HG02981 (cell line): ENCODE measurements around the gene EYA4.
A peak's percentile ranks its signal among the peaks of the same experiment; 100 is the strongest.

ENCODE experiments used
- ATAC-seq: cut with Tn5 transposase; IDR thresholded peaks from one replicate; pipeline ENCODE4 v1.9.1; 2021; ENCODE audit warnings: mild to moderate bottlenecking, moderate library complexity; ENCODE audit not compliant: unreplicated experiment

Gene EYA4

DNA sequence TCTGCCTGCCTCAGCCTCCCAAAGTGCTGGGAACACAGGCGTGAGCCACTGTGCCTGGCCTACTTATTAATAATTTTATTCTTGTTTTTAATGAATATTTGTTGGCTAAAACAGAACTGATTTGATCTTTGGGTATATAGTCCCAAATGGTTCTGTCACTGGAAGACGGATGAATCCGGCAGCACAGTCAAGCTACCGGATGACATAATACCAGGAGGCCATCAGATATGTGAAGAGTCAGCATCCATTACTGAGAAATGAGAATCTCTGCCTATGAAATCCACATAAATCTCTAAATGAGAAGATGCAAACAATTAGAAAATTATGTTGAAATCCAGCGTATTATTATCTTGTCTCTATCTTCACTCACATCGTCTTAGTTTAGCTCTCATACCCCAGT lies 263.0 kb downstream of the EYA4 start:
- no peak for ATAC-seq

DNA sequence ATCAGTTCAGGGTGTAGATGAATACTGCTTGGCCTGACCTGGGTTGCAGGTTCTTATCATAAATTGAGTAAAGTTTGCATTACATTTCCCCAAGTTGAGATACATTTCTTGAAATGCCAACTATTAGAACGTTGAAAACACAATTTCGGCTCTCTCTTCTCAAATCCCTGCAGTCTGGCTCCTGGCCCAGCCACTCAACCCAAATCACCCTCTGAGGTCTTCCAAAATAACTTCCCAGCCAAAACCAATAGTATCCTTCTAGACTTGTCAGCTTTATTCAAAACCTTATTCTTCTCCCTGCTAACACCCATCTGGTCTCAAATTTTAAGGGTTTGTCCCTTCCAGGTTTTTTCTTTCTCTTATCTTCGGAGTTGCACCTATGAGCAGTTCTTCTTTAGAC lies 263.6 kb downstream of the EYA4 start:
- no peak for ATAC-seq

DNA sequence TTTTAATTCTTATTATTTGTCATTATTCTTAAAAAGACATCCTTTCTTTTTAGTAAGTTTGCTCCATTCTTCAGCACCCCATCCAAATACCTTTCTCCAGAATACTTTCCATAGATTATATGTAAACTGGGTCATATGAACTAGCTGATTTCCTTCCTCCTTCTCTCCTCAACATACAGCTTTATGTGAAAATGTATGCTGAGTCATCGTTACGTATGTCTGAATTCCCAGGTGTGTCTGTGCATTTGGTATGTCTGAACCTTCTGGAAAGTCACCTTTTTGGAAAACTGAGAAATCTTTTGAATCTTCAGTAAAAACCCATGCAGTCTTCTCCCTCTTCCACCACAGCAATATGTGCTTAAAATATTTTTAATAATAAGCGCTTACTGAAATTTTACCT lies 264.5 kb downstream of the EYA4 start:
- ATAC-seq = no peak

DNA sequence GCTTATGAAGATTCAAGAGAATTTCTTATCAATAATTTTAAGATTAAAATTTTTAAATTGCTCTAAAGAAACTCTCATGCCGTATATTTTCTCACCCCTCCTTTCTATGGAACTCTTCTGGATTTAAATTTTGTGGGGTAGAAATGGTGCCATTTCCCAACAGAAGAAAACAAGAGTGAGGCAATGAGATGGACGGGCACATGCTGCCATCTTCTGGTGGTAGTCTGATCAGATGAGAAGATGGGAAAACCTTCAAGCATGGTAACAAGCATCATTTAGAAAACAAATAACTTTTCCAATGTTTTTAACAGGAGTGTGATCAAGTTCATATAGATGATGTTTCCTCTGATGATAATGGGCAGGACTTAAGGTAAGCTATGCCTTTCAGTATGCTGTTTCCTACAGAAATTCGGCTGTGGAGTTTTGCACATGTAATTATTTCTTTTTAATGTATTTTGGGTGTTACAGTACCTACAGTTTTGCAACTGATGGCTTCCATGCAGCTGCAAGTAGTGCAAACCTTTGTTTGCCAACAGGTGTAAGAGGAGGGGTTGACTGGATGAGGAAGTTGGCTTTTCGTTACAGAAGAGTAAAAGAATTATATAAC lies 271.4 kb downstream of the EYA4 start:
- ATAC-seq = peak; percentile 53

DNA sequence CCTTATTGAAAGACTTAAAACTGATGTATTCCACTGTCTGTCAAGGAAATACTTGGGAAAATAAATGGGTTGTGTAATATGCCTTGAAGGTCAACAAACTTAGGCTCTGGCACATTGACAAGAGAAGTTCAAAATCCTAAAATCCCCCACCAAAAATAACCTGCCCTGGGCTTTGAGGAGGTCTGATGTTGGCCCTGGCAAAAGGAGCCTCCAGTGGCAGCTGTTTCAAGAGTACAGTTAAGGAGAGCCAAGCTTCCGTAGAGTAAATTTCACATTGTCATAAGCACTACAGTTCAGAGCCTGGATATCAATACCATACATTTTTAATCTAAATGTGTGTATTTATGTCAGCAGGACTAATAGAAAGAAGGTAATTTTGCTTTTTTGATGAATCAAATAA lies 282.7 kb downstream of the EYA4 start:
- no peak for ATAC-seq

DNA sequence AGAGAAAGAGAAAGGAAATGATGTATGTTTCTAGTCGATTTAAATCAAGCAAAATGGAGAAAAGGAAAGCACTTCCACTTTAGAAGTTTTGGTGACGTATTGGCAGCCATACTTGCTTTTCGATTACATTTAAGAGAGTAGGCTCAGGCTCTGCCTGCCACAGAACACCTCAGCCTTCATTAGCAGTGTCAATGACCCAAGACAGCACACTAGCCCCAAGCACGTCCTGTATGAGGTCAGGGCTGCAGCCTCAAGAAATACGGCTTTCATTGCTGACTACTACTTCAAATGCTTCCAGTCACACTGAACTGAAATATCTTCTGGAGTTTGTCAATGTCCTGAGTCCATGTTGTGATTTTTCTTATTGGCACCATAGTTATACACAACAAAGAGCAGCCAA lies 285.3 kb downstream of the EYA4 start:
- ATAC-seq = no peak

DNA sequence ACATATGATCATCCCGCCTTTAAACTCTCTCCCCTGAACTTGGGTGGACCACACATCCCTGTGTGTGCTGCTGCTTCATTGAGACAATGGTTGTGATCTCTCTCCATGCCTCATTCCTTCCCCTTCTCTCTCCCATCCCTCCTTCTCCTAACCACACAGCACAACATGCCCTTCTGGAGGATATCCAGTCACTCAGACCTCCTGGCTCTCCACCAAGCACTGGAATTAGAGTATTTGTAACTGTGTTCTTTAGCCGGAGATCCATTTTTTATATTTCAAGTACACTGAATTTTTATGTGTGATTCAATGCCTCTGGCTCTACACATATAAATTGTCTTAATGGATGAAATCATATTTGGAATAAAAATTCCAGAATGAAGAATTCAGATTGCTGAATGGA lies 287.4 kb downstream of the EYA4 start:
- ATAC-seq = no peak

DNA sequence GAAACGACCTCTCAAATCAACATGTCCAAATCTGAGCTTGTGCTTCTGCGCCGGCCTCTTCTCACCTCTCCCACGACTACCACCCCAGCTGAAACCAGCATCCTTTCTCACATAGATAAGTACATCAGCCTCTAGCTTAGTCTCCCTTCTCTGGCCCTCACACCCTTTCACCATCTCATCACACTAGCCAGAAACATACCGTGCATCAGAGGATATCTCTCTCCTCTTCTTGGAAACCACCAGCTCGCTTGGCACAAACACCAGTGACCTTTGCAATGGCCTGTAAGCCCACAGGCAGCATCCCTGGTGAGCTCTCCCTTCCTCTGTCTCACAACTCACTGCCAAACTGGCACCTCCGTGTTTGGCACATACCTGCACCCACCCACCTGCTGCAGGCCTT lies 291.8 kb downstream of the EYA4 start:
- ATAC-seq = no peak

DNA sequence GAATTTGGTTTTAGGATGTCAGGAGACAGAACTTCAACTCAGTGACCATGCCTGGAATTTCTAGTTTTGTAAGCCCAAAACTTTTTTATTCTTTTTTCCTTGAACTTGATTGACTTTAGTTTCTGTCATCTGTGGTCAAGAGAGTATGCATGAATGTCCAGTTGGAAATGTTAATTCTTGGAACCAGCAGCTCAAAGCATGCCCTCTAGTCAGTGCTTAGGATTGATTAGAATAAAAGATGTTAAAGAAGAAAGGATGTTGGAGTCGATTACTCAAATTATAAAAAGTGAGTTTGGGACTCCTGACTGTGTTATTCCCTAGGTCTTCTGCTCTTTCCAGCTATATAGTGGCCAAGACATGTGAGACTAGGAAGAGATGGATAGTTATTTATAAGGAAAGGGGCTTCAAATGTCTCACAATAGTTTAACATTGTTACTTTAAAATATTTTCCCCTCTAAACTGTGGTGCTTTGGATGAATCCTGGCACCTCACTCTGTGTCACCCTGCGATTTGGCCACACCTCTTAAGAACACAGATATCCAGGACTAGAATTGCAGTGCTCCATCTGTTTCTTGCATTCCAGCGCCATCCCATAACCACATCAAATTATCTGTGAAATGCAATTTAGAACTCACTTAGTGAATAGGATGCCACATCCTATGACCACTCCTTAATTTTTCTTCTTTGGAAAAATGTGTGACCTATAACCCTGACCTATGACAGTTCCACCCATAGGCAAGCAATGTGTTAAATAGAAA lies 298.5 kb downstream of the EYA4 start:
- no peak for ATAC-seq

DNA sequence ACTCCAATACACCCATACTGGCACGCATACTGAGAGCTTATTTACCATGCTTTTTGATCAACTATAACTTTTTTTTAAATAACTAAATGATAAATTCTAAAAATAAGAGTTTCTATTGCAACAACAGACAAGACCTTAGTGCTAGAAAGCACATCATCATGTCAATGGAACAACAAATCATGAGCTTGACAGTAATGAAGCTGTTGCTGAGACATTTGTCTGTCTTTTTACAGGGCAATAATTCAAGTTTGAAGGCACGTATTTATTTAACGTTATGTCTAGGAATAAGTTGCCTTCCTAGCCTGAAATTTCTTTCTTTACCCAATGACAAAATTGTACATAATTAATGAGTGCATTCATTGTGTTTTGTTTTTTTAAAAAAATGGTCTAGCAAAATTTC lies 299.2 kb downstream of the EYA4 start:
- no peak for ATAC-seq

DNA sequence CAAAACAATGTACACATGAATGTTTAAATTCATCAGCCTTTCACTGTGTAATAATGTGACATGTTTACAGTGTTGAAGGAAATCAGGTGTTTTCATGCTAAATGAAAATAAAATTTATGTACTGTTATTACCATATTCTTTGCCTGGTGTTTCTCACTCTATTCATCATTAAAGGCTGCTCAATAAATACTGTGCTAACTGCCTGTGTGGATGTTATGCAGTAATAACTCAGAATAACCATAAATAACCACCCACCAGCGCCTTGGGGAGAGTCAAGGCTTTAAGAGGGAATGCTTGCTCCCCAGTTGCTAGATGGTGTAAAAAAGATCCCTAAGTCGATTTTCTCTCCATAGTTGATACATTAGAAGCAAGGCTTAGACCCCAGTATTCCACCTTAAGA lies 299.9 kb downstream of the EYA4 start:
- no peak for ATAC-seq

DNA sequence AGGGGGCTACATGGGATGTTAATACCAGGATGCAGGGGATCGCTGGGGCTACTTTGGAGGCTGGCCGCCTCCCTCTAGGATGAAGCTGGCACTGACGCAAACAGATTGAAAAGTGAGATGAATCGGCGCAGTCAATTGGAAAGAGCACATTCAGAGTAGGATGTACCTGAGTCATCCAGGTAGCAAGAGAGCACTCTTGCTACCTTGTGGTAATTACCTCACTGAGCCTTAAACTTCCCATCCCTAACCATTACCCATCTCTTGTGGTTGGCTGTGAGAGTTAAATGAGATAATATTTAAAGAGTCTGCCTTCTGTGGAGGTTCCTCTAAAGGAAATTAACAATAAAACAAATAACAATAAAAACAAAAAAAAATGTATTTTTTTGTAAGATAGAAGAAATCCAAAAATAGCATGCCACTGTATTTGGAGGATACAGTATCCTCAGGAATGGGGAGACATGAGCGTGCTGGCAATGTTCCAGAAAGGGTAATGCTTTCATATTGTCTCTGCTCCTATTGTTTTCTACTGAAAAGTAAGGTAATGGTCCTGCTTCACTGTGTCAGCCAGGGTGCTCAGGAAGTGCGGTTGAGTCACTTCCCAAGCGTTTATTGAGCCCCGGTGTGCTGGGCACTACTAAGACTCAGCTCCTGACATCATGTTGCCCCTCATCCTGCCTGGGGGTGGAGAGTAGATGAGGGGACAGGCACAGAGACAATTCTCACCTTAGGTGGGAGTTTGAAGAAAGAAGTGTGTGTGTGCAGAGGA lies 301.1 kb downstream of the EYA4 start:
- ATAC-seq = no peak

DNA sequence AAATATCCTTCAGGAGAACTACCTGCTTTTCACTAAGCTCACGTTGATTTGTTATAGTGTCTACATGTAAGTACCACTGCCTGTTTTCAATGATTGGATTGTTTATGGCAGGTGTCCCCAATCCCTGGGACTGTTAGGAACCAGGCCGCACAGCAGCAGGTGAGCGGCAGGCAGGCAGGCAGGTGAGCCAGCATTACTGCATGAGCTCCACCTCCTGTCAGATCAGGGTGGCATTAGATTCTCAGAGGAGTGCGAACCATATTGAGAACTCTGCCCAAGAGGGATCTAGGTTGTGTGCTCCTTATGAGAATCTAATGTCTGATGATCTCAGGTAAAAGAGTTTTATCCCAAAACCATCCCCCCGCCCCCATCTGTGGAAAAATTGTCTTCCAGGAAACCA lies 303.3 kb downstream of the EYA4 start:
- no peak for ATAC-seq

DNA sequence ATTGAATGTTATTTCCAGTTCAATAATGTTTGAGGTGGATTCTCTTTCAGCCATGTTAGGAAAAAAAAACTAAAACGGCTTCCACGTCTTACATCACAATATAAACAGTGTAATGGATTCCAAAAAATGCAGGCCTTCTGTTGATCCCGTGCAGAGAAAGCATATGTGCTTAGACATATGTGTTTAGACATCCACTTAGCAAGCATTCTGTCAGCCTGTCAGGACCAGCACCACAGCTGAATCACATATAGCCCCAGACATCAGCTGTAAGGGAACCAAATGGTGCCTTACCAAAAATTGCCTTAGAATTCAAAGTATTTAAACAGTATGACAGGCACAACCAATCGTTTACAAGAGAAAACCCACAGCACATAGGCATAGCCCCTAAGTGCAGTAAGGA lies 304.9 kb downstream of the EYA4 start:
- ATAC-seq = no peak

DNA sequence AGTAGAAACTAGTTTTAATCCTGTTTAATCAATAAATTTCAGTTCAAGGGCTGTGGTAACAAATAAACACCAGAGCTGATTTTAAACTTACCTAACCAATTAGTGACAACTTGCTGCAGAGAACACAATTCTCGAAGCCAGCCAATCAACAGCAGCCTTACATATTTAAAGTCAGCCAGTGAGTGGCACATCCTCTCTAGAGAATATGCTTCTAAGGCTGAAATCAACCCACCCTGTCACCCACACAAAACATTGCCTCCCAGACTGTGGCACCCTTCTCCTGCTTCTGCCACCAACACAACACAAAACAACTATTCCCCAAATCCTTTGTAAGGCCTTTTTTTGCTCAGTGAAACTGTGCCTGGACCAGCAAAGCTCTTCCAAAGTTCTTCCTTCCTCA lies 306.0 kb downstream of the EYA4 start:
- no peak for ATAC-seq

DNA sequence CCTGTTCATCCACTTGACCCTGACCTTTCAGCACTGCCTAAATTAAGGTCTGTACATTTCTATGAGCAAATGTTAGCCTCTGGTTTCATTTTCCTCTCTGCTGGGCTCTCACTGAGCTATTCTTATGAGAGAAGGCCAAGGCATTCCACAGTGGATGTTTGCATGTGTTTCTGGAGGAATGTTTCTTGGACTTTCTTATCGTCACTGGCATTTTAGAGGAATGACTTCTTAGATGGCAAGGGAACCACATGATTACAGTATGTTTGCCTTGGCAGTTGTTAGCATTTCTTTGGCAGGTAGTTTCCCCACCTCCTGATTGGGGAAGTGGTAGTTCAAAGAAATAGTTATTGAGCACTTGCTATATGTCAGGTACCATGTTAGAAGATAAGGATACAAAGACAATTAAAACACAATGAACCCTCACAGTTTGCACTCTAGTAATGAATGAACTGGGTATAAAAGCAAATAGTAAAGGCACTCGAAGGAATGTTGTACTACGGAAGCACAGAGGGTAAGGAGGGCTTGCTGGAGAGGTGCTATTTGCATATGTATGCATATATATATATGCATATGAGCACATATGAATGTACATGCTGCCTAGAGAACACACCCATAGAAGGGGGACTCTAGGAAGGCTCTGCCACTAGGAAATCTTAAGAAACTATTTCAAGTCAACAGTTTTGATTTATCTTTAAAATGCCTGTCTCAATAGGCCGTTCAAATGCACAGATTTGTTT lies 307.4 kb downstream of the EYA4 start:
- ATAC-seq = no peak

DNA sequence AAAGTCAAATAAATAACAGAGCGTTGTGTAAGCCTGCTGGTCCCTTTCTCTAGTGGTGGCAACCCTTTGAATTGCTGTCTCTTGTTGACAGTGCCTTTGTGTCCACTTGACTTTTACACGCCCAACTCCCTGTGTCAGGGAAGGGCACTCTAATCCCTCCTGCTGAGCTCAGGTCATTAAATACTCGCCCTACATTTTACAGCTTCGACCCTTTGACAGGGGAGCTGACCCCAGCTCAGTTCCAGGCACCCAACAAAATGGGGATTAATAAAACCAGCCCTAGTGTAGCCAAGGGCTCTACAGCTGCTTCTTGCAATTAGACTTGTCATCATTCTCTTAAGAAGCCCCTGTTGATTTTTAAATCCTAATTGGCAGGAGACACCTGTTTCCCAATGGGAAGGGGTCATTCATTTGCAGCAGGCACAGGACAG lies 308.2 kb downstream of the EYA4 start:
- no peak for ATAC-seq

DNA sequence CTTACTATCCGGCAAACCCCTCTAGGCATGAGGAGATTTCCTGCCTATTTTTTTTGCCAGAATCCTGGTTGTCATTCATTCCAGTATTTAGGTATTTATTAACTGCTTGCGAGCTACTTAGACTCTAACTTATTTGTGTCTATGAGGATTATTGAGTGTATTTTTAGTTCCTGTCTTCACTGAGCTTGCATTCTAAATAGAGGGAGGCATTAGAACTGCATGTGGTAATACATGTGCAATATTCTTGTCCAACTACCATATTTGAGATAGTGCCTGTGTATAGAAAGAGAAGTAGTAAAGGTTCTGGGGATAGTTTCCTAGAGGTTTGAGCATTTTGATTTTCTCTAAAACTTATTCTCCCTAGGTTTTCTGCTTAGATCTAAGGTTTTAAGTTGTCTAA lies 308.9 kb downstream of the EYA4 start:
- no peak for ATAC-seq

DNA sequence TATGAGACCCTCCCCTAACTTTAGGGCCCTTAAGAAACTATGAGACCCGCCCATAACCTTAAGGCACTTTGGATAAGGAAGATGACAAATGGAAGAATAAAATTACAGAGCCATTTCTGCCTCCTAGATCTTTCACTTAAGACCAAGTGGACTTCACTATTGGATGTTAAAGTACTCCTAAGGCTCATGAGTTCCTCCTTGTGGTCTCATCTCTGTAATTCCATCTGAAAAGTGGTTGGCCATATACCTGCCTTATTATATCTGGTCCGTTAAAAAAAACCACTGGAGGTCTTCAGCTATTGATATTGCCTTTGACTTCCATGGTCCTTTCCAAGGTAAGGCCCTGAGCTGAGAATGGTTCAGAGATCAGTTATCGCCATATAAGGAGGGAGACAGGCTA lies 310.3 kb downstream of the EYA4 start:
- ATAC-seq = no peak

DNA sequence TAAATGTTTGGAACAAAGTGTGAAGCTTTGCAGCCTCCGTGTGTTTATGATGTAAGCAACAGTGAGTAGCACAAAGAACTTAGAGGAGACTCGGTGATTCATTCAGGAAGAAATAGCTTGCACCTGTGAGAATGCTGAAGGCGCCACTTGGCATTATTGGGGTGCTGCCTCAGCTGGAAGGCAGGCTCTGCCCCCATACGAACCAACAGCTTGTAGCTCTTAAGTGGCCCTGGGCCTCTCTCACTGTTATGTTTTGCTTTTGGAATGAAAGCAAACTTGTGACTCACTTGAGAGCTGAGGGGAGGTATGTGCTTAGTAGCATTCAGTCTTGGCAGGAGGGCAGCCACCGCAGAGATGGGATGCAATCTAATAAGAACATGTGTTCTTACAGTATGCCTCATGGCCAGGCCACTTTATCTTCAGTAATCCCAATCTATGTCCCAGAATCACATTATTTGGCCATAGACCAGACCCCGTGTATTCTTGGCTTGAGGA lies 310.7 kb downstream of the EYA4 start:
- ATAC-seq = no peak

DNA sequence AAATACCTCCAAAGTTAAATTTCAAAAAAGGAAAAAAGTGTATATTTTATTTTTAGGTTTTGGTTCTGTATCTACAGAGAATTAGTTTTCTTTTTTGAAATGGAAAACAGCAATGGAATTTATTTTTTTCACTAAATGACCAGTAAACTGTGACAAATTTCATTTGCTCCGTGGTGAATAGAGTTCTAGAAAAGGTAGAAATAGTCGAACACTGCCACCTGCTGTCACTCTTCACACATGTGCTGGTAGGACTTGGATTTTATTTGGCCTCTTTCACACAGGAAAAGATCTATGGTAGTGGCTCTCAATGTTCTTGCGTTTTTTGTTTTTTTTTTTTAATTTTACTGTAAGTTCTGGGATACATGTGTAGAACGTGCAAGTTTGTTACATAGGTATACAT lies 312.5 kb downstream of the EYA4 start:
- ATAC-seq = no peak
